Heart left ventricle (tissue), 16 donors: ENCODE measurements around the gene CCSER2. TPM values are rescaled to one million over a fixed set of nuclear protein-coding genes. Genes with fewer than 3 reads are reported as not detected.
"Not testable (repeated sequence)": the region's sequence is repeated elsewhere in the genome, so short reads cannot be mapped to it uniquely, and the experiment has no call there.

Experiments used
- ATAC-seq, 4 donors: fragments of 200-7000 bp; cut with Tn5 transposase; one replicate each; pipeline ENCODE4 v1.9.1; 2020 to 2022; ENCODE audit warnings: moderate library complexity in 4 of 4, mild to moderate bottlenecking in 3 of 4, moderate number of reproducible peaks in 1 of 4
- DNase-seq, 5 donors: peaks; one replicate each; pipeline ENCODE4 v3.0.0-alpha.2; 2020
- H3K27ac ChIP-seq, 12 donors: fragments of 200-600 bp; sonication (generic) in 4 of 12; one replicate each; pipeline versions ENCODE4 v1.5.0 to v1.8.0; 2016 to 2022; ENCODE audit warnings: mild to moderate bottlenecking in 2 of 12
- H3K27me3 ChIP-seq, 9 donors: fragments of 200-600 bp; sonication (generic) in 2 of 9; one replicate each; pipeline versions ENCODE4 v1.5.1 to v1.8.0; 2016 to 2022; ENCODE audit warnings: mild to moderate bottlenecking in 3 of 9
- H3K36me3 ChIP-seq, 9 donors: fragments of 200-600 bp; sonication (generic) in 2 of 9; one replicate each; pipeline versions ENCODE4 v1.5.0 to v1.8.0; 2018 to 2022; ENCODE audit warnings: mild to moderate bottlenecking in 2 of 9
- H3K4me1 ChIP-seq, 12 donors: fragments of 200-600 bp; sonication (generic) in 4 of 12; one replicate each; pipeline versions ENCODE4 v1.5.0 to v1.8.0; 2016 to 2022; ENCODE audit warnings: mild to moderate bottlenecking in 3 of 12
- H3K4me3 ChIP-seq, 12 donors: fragments of 200-600 bp; sonication (generic) in 4 of 12; one replicate each; pipeline versions ENCODE4 v1.5.0 to v1.8.0; 2017 to 2022; ENCODE audit warnings: mild to moderate bottlenecking in 9 of 12, moderate library complexity in 4 of 12
- H3K9me3 ChIP-seq, 12 donors: fragments of 200-600 bp; sonication (generic) in 4 of 12; one replicate each; pipeline versions ENCODE4 v1.5.0 to v1.8.0; 2016 to 2022; ENCODE audit warnings: mild to moderate bottlenecking in 1 of 12
- POLR2A ChIP-seq, 2 donors: fragments of 450-650 bp; IDR thresholded peaks; one replicate each; pipeline ENCODE4 v1.6.1; 2017; ENCODE audit warnings: antibody characterized with exemption in 2 of 2, mild to moderate bottlenecking in 2 of 2, moderate library complexity in 2 of 2
- WGBS, 4 donors: extraction: QIAGEN DNeasy Blood & Tissue Kit in 2 of 4; methylation state at CpG; one replicate each; pipeline versions ENCODE4 v1.1.5 to v1.1.7; 2013 to 2018; 5-methylcytosine and 5-hydroxymethylcytosine counted together
- intact Hi-C, 10 donors: fragments of 100-400 bp; cut with DNase I; formaldehyde crosslinking; loops; one replicate each; pipeline versions ENCODE4 v1.11.1 to v1.14.2; 2022
- polyA plus RNA-seq, 2 donors: library from polyadenylated mRNA; stranded (reverse); fragments of 200-250 nt; gene quantifications; one replicate each; pipeline ENCODE4 v1.2.3, GENCODE V29; 2013
- total RNA-seq, 9 donors: library from RNA; depleted of rRNA in 2 of 9; stranded (reverse); fragments of >200 nt in 2 of 9; fragmentation: NEBNext Ultra II Directional in 3 of 9; extraction: Animal tissue kit (Norgen Biotek cat#: 25700) in 3 of 9; gene quantifications; one replicate each; pipeline versions ENCODE4 v1.1.0 to v1.2.4, GENCODE V29; 2016 to 2023
- TF ChIP-seq, protein P1 (sequence below), 12 donors: fragments of 200-600 bp; sonication (generic) in 4 of 12; IDR thresholded peaks; one replicate each; pipeline versions ENCODE4 v1.5.0 to v1.8.0; 2018 to 2022; ENCODE audit warnings: antibody characterized with exemption in 12 of 12, mild to moderate bottlenecking in 5 of 12
- donor health status: ischemic (EF 13 %, LVEDD 7.1; RV severe dilation, severe dysfunction).
- donor health status: healthy with polysubstance abuse.
- donor health status: DM: no; HTN: yes; CAD: no.
- donor health status: DM: no; HTN: no; CAD: no.
- donor health status: ischemic (EF 25% LVEDD 6.9; RV normal size, moderate dysfunction).
- donor health status: ischemic (EF 25% LVEDD 5.7; RV mildly dilated, moderate dysfunction).
- donor health status: healthy.
- donor health status: DM: yes; HTN: yes; CAD: no.
- donor health status: ischemic (EF 35%, LVEDD 5.7; RV mildly dilated, moderate dysfunction).
- donor health status: nonischemic (EF 11% LVEDD 7.7; RV severe dilation, severe dysfunction).
- donor health status: DM: yes; HTN: yes; CAD: no.
- donor health status: PGD.
- donor health status: ischemic (EF 29% LVEDD 5.4; RV normal size, mild dysfunction).
- donor health status: nonischemic (EF 23%, LVEDD 6.1; RV moderate dilation, normal function).

Gene CCSER2
- total and polyA plus RNA-seq, 11 donors = 32.4 to 244 (median 159) TPM

DNA sequence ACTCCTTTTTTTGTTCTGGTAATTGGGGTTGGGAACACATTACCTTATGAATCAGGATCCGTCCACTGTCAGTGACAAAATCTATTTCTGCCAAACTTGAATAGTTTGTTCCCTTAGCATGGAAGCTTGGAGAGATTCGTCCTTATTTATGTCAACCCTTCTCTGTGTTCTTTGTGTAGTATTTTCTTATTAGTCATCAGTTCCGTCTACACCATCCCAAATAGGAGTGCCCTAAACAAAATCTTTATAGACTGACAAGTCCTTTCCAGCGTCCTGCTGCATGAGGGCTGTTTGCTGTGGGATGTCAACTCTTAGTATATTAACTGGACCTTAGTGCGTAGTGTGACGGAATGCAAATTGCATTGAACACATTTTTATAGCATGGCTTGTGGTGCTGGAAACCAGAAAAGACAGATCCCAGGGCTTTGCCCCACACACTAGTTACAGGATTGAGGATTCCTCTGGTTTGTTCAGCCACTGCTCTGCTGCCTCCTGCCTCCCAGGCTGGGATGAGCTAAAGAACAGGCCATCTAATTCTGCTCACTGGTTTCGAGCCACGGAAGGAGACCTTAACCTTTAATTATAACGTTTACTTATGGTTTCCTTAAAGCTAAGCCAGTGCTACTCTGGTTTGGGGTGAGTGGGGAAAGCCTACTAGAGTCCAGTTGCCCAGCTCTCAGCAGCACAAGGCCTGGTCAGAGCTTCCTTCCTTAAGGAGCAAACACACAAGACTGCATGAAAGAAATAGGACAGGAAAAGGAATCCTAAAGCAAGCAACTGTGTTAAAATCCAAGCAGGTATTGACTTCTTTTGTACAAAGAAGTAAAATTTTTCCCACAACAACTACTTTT is 194.4 kb downstream of the CCSER2 start:
- no peak for TF ChIP-seq POLR2A (IDR thresholded peaks at IDR 0.05)
- TF ChIP-seq, protein P1, sequence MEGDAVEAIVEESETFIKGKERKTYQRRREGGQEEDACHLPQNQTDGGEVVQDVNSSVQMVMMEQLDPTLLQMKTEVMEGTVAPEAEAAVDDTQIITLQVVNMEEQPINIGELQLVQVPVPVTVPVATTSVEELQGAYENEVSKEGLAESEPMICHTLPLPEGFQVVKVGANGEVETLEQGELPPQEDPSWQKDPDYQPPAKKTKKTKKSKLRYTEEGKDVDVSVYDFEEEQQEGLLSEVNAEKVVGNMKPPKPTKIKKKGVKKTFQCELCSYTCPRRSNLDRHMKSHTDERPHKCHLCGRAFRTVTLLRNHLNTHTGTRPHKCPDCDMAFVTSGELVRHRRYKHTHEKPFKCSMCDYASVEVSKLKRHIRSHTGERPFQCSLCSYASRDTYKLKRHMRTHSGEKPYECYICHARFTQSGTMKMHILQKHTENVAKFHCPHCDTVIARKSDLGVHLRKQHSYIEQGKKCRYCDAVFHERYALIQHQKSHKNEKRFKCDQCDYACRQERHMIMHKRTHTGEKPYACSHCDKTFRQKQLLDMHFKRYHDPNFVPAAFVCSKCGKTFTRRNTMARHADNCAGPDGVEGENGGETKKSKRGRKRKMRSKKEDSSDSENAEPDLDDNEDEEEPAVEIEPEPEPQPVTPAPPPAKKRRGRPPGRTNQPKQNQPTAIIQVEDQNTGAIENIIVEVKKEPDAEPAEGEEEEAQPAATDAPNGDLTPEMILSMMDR (IDR thresholded peaks at IDR 0.05) = no peak
- no peaks in the 10 kb centered on the region for H3K27me3 ChIP-seq
- ATAC-seq (no peak), DNase-seq (no peak)
- peaks cover 0 to 11% (median 0%) of the 10 kb centered on the region in 12 donors for H3K9me3 ChIP-seq
- 77 to 79% (median 78%) methylated on average over 9 of the region's 9 CpGs for WGBS, 4 donors
- H3K4me1 ChIP-seq = no peaks in the 10 kb centered on the region
- intact Hi-C loops = no loop called here
- H3K4me3 ChIP-seq = no peak overlapping the region
- peaks cover 0 to 5% (median 0%) of the 10 kb centered on the region in 9 donors for H3K36me3 ChIP-seq
- H3K27ac ChIP-seq = no peak overlapping the region

GRCh38 chr10:84523526-84523925 is 195.1 kb downstream of the CCSER2 start:
- 38 to 47% (median 42%) methylated on average over 5 of the region's 5 CpGs for WGBS, 4 donors
- ATAC-seq = no peak
- DNase-seq = no peak
- Histone ChIP-seq H3K9me3 (peaks cover 0 to 11% (median 0%) of the 10 kb centered on the region in 12 donors), H3K4me1 (no peaks in the 10 kb centered on the region), H3K4me3 (no peak overlapping the region), H3K27me3 (no peaks in the 10 kb centered on the region), H3K36me3 (no peaks in the 10 kb centered on the region), H3K27ac (no peak overlapping the region)
- TF ChIP-seq, protein P1 (IDR thresholded peaks at IDR 0.05) = no peak
- no peak for TF ChIP-seq POLR2A (IDR thresholded peaks at IDR 0.05)
- intact Hi-C loops = no loop called here

- Histone ChIP-seq H3K4me1 (no peaks in the 10 kb centered on the region), H3K9me3 (peaks cover 0 to 11% (median 0%) of the 10 kb centered on the region in 12 donors), H3K36me3 (no peaks in the 10 kb centered on the region), H3K27me3 (no peaks in the 10 kb centered on the region), H3K27ac (no peak overlapping the region), H3K4me3 (no peak overlapping the region)
- no peak for TF ChIP-seq POLR2A (IDR thresholded peaks at IDR 0.05)
- TF ChIP-seq, protein P1 (IDR thresholded peaks at IDR 0.05) = no peak
- ATAC-seq (no peak), DNase-seq (no peak)
- intact Hi-C loops = no loop called here
Measured at GRCh38 chr10:84524435-84524834, 196.0 kb downstream of the CCSER2 start.

GRCh38 chr10:84525120-84525806 is 196.9 kb downstream of the CCSER2 start:
- DNase-seq (no peak), ATAC-seq (no peak)
- Histone ChIP-seq H3K36me3 (no peaks in the 10 kb centered on the region), H3K27ac (no peak overlapping the region), H3K9me3 (peaks cover 0 to 11% (median 0%) of the 10 kb centered on the region in 12 donors), H3K27me3 (no peaks in the 10 kb centered on the region), H3K4me1 (no peaks in the 10 kb centered on the region), H3K4me3 (no peak overlapping the region)
- intact Hi-C loops = no loop called here
- 84 to 87% (median 86%) methylated on average over 17 of the region's 17 CpGs for WGBS, 4 donors
- TF ChIP-seq, protein P1 (IDR thresholded peaks at IDR 0.05) = no peak
- no peak for TF ChIP-seq POLR2A (IDR thresholded peaks at IDR 0.05)

DNA sequence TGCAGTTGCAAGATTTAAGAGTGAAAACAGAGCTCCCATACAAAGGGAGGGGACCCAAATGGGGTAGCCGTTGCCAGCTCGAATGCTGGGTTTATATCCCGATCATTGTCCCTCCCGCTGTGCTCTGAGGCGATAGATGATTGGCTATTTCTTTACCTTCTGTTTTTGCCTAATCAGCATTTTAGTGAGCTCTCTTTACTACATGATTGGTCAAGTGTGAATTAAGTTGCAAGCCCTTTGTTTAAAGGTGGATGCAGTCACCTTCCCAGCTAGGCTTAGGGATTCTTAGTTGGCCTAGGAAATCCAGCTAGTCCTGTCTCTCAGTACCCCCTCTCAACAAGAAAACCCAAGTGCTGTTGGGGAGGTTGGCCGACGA is 197.4 kb downstream of the CCSER2 start:
- not testable (repeated sequence) for H3K36me3 ChIP-seq

GRCh38 chr10:84527386-84527785 is 199.0 kb downstream of the CCSER2 start:
- H3K36me3 ChIP-seq, DNase-seq, H3K27ac ChIP-seq, ATAC-seq, intact Hi-C loops, H3K4me3 ChIP-seq, H3K27me3 ChIP-seq, H3K4me1 ChIP-seq: not testable (repeated sequence)
- 84 to 90% (median 90%) methylated on average over 5 of the region's 5 CpGs for WGBS, 4 donors
- peaks cover 0 to 11% (median 0%) of the 10 kb centered on the region in 12 donors for H3K9me3 ChIP-seq

More for the DNA sequence above, 197.4 kb downstream of the CCSER2 start:
- ATAC-seq, H3K27me3 ChIP-seq, H3K27ac ChIP-seq, intact Hi-C loops, H3K4me1 ChIP-seq, DNase-seq, H3K4me3 ChIP-seq: not testable (repeated sequence)
- peaks cover 0 to 11% (median 0%) of the 10 kb centered on the region in 12 donors for H3K9me3 ChIP-seq
- WGBS, 4 donors = 95 to 100% (median 97%) methylated on average over 7 of the region's 7 CpGs
